Measurements from ENCODE around the gene GPN3.

DNA sequence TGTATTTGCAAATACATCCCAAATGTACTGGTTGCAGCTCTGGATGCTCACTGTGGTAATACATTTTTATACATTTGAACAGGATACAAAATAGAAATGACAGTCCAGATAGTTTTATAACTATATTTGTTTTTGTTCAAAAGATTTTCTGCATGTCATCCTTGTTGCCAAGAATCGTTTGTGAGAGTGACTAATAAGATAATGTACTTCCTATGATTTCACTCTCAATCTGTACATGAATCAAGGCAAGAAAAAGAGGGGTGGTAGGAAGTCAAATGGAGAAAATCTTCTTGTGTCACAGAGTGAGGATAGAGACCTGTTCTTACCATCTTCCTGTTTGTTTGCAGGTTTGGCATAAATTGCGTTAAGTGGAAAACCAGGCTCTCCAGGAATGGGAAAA is 31.8 kb downstream of the GPN3 start:
- TF ChIP-seq SAP30 (IDR thresholded peaks at IDR 0.05; ENCODE audit: insufficient read depth, insufficient replicate concordance, low read length), result no peak
- TF ChIP-seq YY1 (IDR thresholded peaks at IDR 0.05; ENCODE audit: low read depth, low read length), result no peak
- TF ChIP-seq POLR2AphosphoS5 (IDR thresholded peaks at IDR 0.05; ENCODE audit: low read depth, low read length), result no peak
- no peak for TF ChIP-seq TCF12 (IDR thresholded peaks at IDR 0.05; ENCODE audit: low read depth, low read length)
- TF ChIP-seq, protein P1, sequence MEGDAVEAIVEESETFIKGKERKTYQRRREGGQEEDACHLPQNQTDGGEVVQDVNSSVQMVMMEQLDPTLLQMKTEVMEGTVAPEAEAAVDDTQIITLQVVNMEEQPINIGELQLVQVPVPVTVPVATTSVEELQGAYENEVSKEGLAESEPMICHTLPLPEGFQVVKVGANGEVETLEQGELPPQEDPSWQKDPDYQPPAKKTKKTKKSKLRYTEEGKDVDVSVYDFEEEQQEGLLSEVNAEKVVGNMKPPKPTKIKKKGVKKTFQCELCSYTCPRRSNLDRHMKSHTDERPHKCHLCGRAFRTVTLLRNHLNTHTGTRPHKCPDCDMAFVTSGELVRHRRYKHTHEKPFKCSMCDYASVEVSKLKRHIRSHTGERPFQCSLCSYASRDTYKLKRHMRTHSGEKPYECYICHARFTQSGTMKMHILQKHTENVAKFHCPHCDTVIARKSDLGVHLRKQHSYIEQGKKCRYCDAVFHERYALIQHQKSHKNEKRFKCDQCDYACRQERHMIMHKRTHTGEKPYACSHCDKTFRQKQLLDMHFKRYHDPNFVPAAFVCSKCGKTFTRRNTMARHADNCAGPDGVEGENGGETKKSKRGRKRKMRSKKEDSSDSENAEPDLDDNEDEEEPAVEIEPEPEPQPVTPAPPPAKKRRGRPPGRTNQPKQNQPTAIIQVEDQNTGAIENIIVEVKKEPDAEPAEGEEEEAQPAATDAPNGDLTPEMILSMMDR (IDR thresholded peaks at IDR 0.05; ENCODE audit: control extremely low read depth in 1 of 3, insufficient read depth in 1 of 3, low read depth in 1 of 3, low read length in 3 of 3), result no peak
- TF ChIP-seq MAFK (IDR thresholded peaks at IDR 0.05; ENCODE audit: low read depth, low read length), result no peak
- no peak for TF ChIP-seq CBX8 (IDR thresholded peaks at IDR 0.05; ENCODE audit: borderline replicate concordance, low read depth, low read length)
- TF ChIP-seq JUN (IDR thresholded peaks at IDR 0.05; ENCODE audit: low read depth, low read length), result no peak
- TF ChIP-seq EZH2 (IDR thresholded peaks at IDR 0.05; ENCODE audit: low read depth, low read length, severe bottlenecking), result no peak
- TF ChIP-seq RAD21 (IDR thresholded peaks at IDR 0.05 in 1 of 2, conservative IDR thresholded peaks at IDR 0.05 in 1 of 2; ENCODE audit: low read depth in 2 of 2, low read length in 2 of 2), result no peak
- TF ChIP-seq, protein P2, sequence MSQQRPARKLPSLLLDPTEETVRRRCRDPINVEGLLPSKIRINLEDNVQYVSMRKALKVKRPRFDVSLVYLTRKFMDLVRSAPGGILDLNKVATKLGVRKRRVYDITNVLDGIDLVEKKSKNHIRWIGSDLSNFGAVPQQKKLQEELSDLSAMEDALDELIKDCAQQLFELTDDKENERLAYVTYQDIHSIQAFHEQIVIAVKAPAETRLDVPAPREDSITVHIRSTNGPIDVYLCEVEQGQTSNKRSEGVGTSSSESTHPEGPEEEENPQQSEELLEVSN (IDR thresholded peaks at IDR 0.05), result no peak
- TF ChIP-seq POLR2A (IDR thresholded peaks at IDR 0.05; ENCODE audit: control extremely low read depth in 1 of 2, low read depth in 2 of 2, low read length in 2 of 2), result no peak

Data from H1 (cell line).